Measurements from ENCODE around the gene GALNT10. TPM values are rescaled to one million over a fixed set of nuclear protein-coding genes. Genes with fewer than 3 reads are reported as not detected.

The GALNT10 gene
- polyA plus RNA-seq, 1 of the 3 experiments (the other 2 are of a cell fraction) = 56.3 TPM

- H3K9me3 ChIP-seq = no peaks in the 10 kb centered on the region
- H3K9ac ChIP-seq = no peak overlapping the region
- H3K4me2 ChIP-seq = no peak overlapping the region
- H3K9me2 ChIP-seq = no peaks in the 10 kb centered on the region
- H3K27me3 ChIP-seq (ENCODE audit: insufficient read depth) = no peaks in the 10 kb centered on the region
- ChIA-PET POLR2A (no interaction called here), CTCF (interaction anchor here (0.6 to 7.3 kb wide), 8 partner anchors 45 to 428 kb away, joined by 3 to 105 read pairs (median 24); partner anchors contain the start of gene GALNT10)
- no peaks in the 10 kb centered on the region for H3F3A ChIP-seq (replicated peaks; ENCODE audit: insufficient read depth)
- H3K4me1 ChIP-seq (ENCODE audit: control insufficient read depth in 1 of 2, insufficient read depth in 2 of 2, low read depth in 1 of 2, low read length in 1 of 2) = peaks cover 4 to 18% of the 10 kb centered on the region in 2 experiments; a peak in 2 of 4 replicates
- WGBS (ENCODE audit: low lambda C conversion rate) = 98% methylated on average over 4 of the region's 4 CpGs
- H3K27ac ChIP-seq (ENCODE audit: low read depth in 2 of 2, low read length in 1 of 2) = no peak overlapping the region
- H3K4me3 ChIP-seq (ENCODE audit: low read depth in 2 of 2, low read length in 1 of 2) = no peak overlapping the region
- H2AFZ ChIP-seq (ENCODE audit: low read depth) = no peak overlapping the region
- peaks cover 16 to 17% of the 10 kb centered on the region in 2 experiments for H3K36me3 ChIP-seq (replicated peaks in 1 of 2; ENCODE audit: control insufficient read depth in 1 of 2, insufficient read depth in 2 of 2, low read length in 1 of 2)
- TF ChIP-seq NRF1 (IDR thresholded peaks at IDR 0.05; ENCODE audit: low read depth, low read length) (no peak), EP300 (IDR thresholded peaks at IDR 0.05; ENCODE audit: borderline replicate concordance in 1 of 2, low read depth in 1 of 2, low read length in 1 of 2) (no peak), FOXJ3 (CRISPR knock-in tag; IDR thresholded peaks at IDR 0.05) (no peak), POLR2AphosphoS5 (IDR thresholded peaks at IDR 0.05; ENCODE audit: low read depth, low read length) (no peak), NFIC (IDR thresholded peaks at IDR 0.05; ENCODE audit: borderline replicate concordance) (no peak), FOSL2 (IDR thresholded peaks at IDR 0.05; ENCODE audit: borderline replicate concordance, low read depth) (no peak), JUND (IDR thresholded peaks at IDR 0.05) (no peak), ZBTB33 (IDR thresholded peaks at IDR 0.05; ENCODE audit: borderline replicate concordance, low read depth) (no peak), MAX (IDR thresholded peaks at IDR 0.05; ENCODE audit: low read depth) (no peak), ELF1 (IDR thresholded peaks at IDR 0.05) (no peak), RCOR1 (IDR thresholded peaks at IDR 0.05; ENCODE audit: low read length) (no peak), TAF1 (IDR thresholded peaks at IDR 0.05; ENCODE audit: borderline replicate concordance, low read depth, low read length) (no peak), USF2 (IDR thresholded peaks at IDR 0.05; ENCODE audit: borderline replicate concordance, low read depth, low read length) (no peak), EZH2phosphoT487 (IDR thresholded peaks at IDR 0.05; ENCODE audit: borderline replicate concordance, low read depth) (no peak)
- TF ChIP-seq, protein P1, sequence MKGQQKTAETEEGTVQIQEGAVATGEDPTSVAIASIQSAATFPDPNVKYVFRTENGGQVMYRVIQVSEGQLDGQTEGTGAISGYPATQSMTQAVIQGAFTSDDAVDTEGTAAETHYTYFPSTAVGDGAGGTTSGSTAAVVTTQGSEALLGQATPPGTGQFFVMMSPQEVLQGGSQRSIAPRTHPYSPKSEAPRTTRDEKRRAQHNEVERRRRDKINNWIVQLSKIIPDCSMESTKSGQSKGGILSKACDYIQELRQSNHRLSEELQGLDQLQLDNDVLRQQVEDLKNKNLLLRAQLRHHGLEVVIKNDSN (IDR thresholded peaks at IDR 0.05; ENCODE audit: borderline replicate concordance, low read depth) = no peak
- TF ChIP-seq, protein P2, sequence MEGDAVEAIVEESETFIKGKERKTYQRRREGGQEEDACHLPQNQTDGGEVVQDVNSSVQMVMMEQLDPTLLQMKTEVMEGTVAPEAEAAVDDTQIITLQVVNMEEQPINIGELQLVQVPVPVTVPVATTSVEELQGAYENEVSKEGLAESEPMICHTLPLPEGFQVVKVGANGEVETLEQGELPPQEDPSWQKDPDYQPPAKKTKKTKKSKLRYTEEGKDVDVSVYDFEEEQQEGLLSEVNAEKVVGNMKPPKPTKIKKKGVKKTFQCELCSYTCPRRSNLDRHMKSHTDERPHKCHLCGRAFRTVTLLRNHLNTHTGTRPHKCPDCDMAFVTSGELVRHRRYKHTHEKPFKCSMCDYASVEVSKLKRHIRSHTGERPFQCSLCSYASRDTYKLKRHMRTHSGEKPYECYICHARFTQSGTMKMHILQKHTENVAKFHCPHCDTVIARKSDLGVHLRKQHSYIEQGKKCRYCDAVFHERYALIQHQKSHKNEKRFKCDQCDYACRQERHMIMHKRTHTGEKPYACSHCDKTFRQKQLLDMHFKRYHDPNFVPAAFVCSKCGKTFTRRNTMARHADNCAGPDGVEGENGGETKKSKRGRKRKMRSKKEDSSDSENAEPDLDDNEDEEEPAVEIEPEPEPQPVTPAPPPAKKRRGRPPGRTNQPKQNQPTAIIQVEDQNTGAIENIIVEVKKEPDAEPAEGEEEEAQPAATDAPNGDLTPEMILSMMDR (IDR thresholded peaks at IDR 0.05) = no peak
- DNase-seq = no peak
- no peaks in the 10 kb centered on the region for H3K79me2 ChIP-seq (ENCODE audit: insufficient read depth)
- no peaks in the 10 kb centered on the region for H4K20me1 ChIP-seq (ENCODE audit: insufficient read depth)
Measured at GRCh38 chr5:154403234-154403633, 212.7 kb downstream of the GALNT10 start.
